ENCODE measurements around the gene EIF4E.
A peak's percentile ranks its signal among the peaks of the same experiment; 100 is the strongest.
"Not testable (repeated sequence)": the region's sequence is repeated elsewhere in the genome, so short reads cannot be mapped to it uniquely, and the experiment has no call there.

EIF4E gene

GRCh38 chr4:98909646-98910401, 19.1 kb downstream of the EIF4E start:
- peaks cover 66% of the 10 kb centered on the region for H3K4me1 Mint-ChIP-seq
- DNase-seq, result no peak
- H3K4me3 Mint-ChIP-seq, result no peak overlapping the region
- no peak for ATAC-seq
- H3K27ac Mint-ChIP-seq, result no peak overlapping the region
- H3K9me3 Mint-ChIP-seq, result no peaks in the 10 kb centered on the region
- peaks cover 34% of the 10 kb centered on the region for H3K36me3 Mint-ChIP-seq (ENCODE audit: low read depth)
- H3K27me3 Mint-ChIP-seq, result no peaks in the 10 kb centered on the region

- H3K4me3 Mint-ChIP-seq, result no peak overlapping the region
- no peaks in the 10 kb centered on the region for H3K27me3 Mint-ChIP-seq
- peaks cover 30% of the 10 kb centered on the region for H3K36me3 Mint-ChIP-seq (ENCODE audit: low read depth)
- H3K4me1 Mint-ChIP-seq, result peaks cover 60% of the 10 kb centered on the region
- no peaks in the 10 kb centered on the region for H3K9me3 Mint-ChIP-seq
- ATAC-seq, result no peak
- no peak for DNase-seq
- no peak overlapping the region for H3K27ac Mint-ChIP-seq
Measured at GRCh38 chr4:98908703-98909262, 20.1 kb downstream of the EIF4E start.

GRCh38 chr4:98908182-98908581, 20.8 kb downstream of the EIF4E start:
- H3K27me3 Mint-ChIP-seq, result no peaks in the 10 kb centered on the region
- peaks cover 30% of the 10 kb centered on the region for H3K36me3 Mint-ChIP-seq (ENCODE audit: low read depth)
- no peak overlapping the region for H3K27ac Mint-ChIP-seq
- H3K4me1 Mint-ChIP-seq, result peaks cover 59% of the 10 kb centered on the region
- H3K9me3 Mint-ChIP-seq, result no peaks in the 10 kb centered on the region
- H3K4me3 Mint-ChIP-seq, result no peak overlapping the region
- no peak for DNase-seq
- no peak for ATAC-seq

GRCh38 chr4:98905839-98906238, 23.1 kb downstream of the EIF4E start:
- peak overlapping the region; percentile 19 for H3K27ac Mint-ChIP-seq

GRCh38 chr4:98905297-98905696, 23.6 kb downstream of the EIF4E start:
- DNase-seq, result no peak

More at GRCh38 chr4:98905839-98906238, 23.1 kb downstream of the EIF4E start:
- Mint-ChIP-seq H3K9me3 (no peaks in the 10 kb centered on the region), H3K36me3 (ENCODE audit: low read depth) (peaks cover 47% of the 10 kb centered on the region), H3K4me1 (peaks cover 61% of the 10 kb centered on the region), H3K4me3 (no peak overlapping the region), H3K27me3 (no peaks in the 10 kb centered on the region)
- no peak for ATAC-seq
- DNase-seq, result no peak

GRCh38 chr4:98903963-98904362, 25.0 kb downstream of the EIF4E start:
- H3K27ac Mint-ChIP-seq, result no peak overlapping the region
- no peaks in the 10 kb centered on the region for H3K27me3 Mint-ChIP-seq
- no peak for DNase-seq
- H3K9me3 Mint-ChIP-seq, result no peaks in the 10 kb centered on the region
- H3K4me1 Mint-ChIP-seq, result peaks cover 51% of the 10 kb centered on the region
- ATAC-seq, result no peak
- no peak overlapping the region for H3K4me3 Mint-ChIP-seq
- H3K36me3 Mint-ChIP-seq (ENCODE audit: low read depth), result peaks cover 51% of the 10 kb centered on the region

More at GRCh38 chr4:98905297-98905696, 23.6 kb downstream of the EIF4E start:
- peak; percentile 72 for ATAC-seq
- H3K9me3 Mint-ChIP-seq, result no peaks in the 10 kb centered on the region
- H3K27me3 Mint-ChIP-seq, result no peaks in the 10 kb centered on the region
- H3K27ac Mint-ChIP-seq, result peak overlapping the region; percentile 16
- H3K4me3 Mint-ChIP-seq, result no peak overlapping the region
- H3K36me3 Mint-ChIP-seq (ENCODE audit: low read depth), result peaks cover 52% of the 10 kb centered on the region
- peaks cover 62% of the 10 kb centered on the region for H3K4me1 Mint-ChIP-seq

GRCh38 chr4:98903561-98903960, 25.4 kb downstream of the EIF4E start:
- Mint-ChIP-seq H3K36me3 (ENCODE audit: low read depth) (peaks cover 52% of the 10 kb centered on the region), H3K27ac (no peak overlapping the region), H3K27me3 (no peaks in the 10 kb centered on the region), H3K9me3 (no peaks in the 10 kb centered on the region), H3K4me3 (no peak overlapping the region), H3K4me1 (peaks cover 48% of the 10 kb centered on the region)
- no peak for ATAC-seq
- no peak for DNase-seq

- ATAC-seq, result no peak
Measured at GRCh38 chr4:98899277-98899676, 29.7 kb downstream of the EIF4E start.

GRCh38 chr4:98891478-98892337, 37.2 kb downstream of the EIF4E start:
- no peak for ATAC-seq
- Mint-ChIP-seq H3K4me3 (no peak overlapping the region), H3K36me3 (ENCODE audit: low read depth) (peaks cover 71% of the 10 kb centered on the region), H3K4me1 (peaks cover 8% of the 10 kb centered on the region), H3K27ac (peak overlapping the region; percentile 35), H3K27me3 (no peaks in the 10 kb centered on the region), H3K9me3 (no peaks in the 10 kb centered on the region)
- no peak for DNase-seq

More at GRCh38 chr4:98899277-98899676, 29.7 kb downstream of the EIF4E start:
- Mint-ChIP-seq H3K27ac (no peak overlapping the region), H3K4me3 (no peak overlapping the region), H3K27me3 (no peaks in the 10 kb centered on the region), H3K4me1 (peaks cover 18% of the 10 kb centered on the region), H3K36me3 (ENCODE audit: low read depth) (peaks cover 70% of the 10 kb centered on the region), H3K9me3 (no peaks in the 10 kb centered on the region)
- no peak for DNase-seq

GRCh38 chr4:98890702-98891455, 38.1 kb downstream of the EIF4E start:
- Mint-ChIP-seq H3K4me1 (peaks cover 8% of the 10 kb centered on the region), H3K27ac (no peak overlapping the region), H3K9me3 (no peaks in the 10 kb centered on the region), H3K27me3 (no peaks in the 10 kb centered on the region), H3K36me3 (ENCODE audit: low read depth) (peaks cover 73% of the 10 kb centered on the region), H3K4me3 (no peak overlapping the region)
- ATAC-seq (no peak), DNase-seq (no peak)

- Mint-ChIP-seq H3K4me1 (peaks cover 8% of the 10 kb centered on the region), H3K9me3 (no peaks in the 10 kb centered on the region), H3K4me3 (no peak overlapping the region), H3K36me3 (ENCODE audit: low read depth) (peaks cover 58% of the 10 kb centered on the region), H3K27ac (no peak overlapping the region), H3K27me3 (no peaks in the 10 kb centered on the region)
- DNase-seq, result no peak
- no peak for ATAC-seq
Measured at GRCh38 chr4:98887145-98887544, 41.8 kb downstream of the EIF4E start.

GRCh38 chr4:98886382-98886781, 42.6 kb downstream of the EIF4E start:
- H3K36me3 Mint-ChIP-seq (ENCODE audit: low read depth), result peaks cover 58% of the 10 kb centered on the region

GRCh38 chr4:98880884-98881283, 48.0 kb downstream of the EIF4E start:
- not testable (repeated sequence) for H3K4me1 Mint-ChIP-seq, H3K4me3 Mint-ChIP-seq, H3K9me3 Mint-ChIP-seq, DNase-seq, H3K27me3 Mint-ChIP-seq, H3K27ac Mint-ChIP-seq, ATAC-seq
- peaks cover 45% of the 10 kb centered on the region for H3K36me3 Mint-ChIP-seq (ENCODE audit: low read depth)

More at GRCh38 chr4:98886382-98886781, 42.6 kb downstream of the EIF4E start:
- not testable (repeated sequence) for H3K4me3 Mint-ChIP-seq, ATAC-seq, H3K27ac Mint-ChIP-seq, H3K4me1 Mint-ChIP-seq, H3K27me3 Mint-ChIP-seq, H3K9me3 Mint-ChIP-seq, DNase-seq

- Mint-ChIP-seq H3K27me3 (no peaks in the 10 kb centered on the region), H3K4me1 (no peaks in the 10 kb centered on the region), H3K27ac (peak overlapping the region; percentile 58), H3K36me3 (ENCODE audit: low read depth) (peaks cover 36% of the 10 kb centered on the region), H3K9me3 (no peaks in the 10 kb centered on the region), H3K4me3 (no peak overlapping the region)
- ATAC-seq, result no peak
- no peak for DNase-seq
Measured at GRCh38 chr4:98879515-98879914, 49.4 kb downstream of the EIF4E start.

All from activated naive CD8-positive, alpha-beta T cell treated with anti-CD3 and anti-CD28 coated beads, Interleukin-2, amount 50 U/mL, for 24 hours (primary cell).